ENCODE results near the gene OSBP2.

- TF ChIP-seq CTCF (IDR thresholded peaks at IDR 0.05; ENCODE audit: low read depth, low read length) (no peak), EZH2phosphoT487 (IDR thresholded peaks at IDR 0.05; ENCODE audit: low read depth) (no peak)
Measured at GRCh38 chr22:30877662-30878515, 183.2 kb downstream of the OSBP2 start.

Data from OCI-LY3 (cell line).